ENCODE results near the gene ST6GAL1.

DNA sequence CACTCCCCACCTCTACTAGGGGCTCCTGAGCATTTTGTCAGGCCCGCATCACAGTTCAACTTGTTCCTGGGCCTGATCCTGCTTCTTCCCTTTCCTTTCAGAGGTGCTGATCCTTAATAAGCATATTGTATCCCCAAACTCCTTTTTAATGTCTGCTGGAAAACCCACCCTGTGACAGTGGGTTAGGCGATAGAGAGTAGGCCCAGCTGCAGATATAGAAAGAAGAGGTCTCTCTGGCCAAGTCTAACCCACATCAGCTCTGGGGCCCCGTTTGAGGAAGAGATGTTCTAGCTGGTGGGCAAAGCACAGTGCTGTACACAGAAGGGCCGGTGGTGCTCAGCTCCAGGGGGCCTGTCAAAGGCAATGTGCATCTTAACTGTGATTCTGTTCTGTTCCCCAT, 34.3 kb upstream of the ST6GAL1 start:
- TF ChIP-seq, protein P1, sequence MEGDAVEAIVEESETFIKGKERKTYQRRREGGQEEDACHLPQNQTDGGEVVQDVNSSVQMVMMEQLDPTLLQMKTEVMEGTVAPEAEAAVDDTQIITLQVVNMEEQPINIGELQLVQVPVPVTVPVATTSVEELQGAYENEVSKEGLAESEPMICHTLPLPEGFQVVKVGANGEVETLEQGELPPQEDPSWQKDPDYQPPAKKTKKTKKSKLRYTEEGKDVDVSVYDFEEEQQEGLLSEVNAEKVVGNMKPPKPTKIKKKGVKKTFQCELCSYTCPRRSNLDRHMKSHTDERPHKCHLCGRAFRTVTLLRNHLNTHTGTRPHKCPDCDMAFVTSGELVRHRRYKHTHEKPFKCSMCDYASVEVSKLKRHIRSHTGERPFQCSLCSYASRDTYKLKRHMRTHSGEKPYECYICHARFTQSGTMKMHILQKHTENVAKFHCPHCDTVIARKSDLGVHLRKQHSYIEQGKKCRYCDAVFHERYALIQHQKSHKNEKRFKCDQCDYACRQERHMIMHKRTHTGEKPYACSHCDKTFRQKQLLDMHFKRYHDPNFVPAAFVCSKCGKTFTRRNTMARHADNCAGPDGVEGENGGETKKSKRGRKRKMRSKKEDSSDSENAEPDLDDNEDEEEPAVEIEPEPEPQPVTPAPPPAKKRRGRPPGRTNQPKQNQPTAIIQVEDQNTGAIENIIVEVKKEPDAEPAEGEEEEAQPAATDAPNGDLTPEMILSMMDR (conservative IDR thresholded peaks at IDR 0.05; ENCODE audit: low read depth in 2 of 2), result no peak
- TF ChIP-seq POLR2AphosphoS5 (IDR thresholded peaks at IDR 0.05; ENCODE audit: low read depth) (no peak), EZH2 (IDR thresholded peaks at IDR 0.05; ENCODE audit: low read depth, unreplicated experiment) (no peak), EZH2phosphoT487 (IDR thresholded peaks at IDR 0.05; ENCODE audit: unreplicated experiment) (no peak), JUNB (IDR thresholded peaks at IDR 0.05; ENCODE audit: unreplicated experiment) (no peak), CREB1 (CRISPR knock-in tag; IDR thresholded peaks at IDR 0.05; ENCODE audit: low read depth) (no peak)
- TF ChIP-seq, protein P2, sequence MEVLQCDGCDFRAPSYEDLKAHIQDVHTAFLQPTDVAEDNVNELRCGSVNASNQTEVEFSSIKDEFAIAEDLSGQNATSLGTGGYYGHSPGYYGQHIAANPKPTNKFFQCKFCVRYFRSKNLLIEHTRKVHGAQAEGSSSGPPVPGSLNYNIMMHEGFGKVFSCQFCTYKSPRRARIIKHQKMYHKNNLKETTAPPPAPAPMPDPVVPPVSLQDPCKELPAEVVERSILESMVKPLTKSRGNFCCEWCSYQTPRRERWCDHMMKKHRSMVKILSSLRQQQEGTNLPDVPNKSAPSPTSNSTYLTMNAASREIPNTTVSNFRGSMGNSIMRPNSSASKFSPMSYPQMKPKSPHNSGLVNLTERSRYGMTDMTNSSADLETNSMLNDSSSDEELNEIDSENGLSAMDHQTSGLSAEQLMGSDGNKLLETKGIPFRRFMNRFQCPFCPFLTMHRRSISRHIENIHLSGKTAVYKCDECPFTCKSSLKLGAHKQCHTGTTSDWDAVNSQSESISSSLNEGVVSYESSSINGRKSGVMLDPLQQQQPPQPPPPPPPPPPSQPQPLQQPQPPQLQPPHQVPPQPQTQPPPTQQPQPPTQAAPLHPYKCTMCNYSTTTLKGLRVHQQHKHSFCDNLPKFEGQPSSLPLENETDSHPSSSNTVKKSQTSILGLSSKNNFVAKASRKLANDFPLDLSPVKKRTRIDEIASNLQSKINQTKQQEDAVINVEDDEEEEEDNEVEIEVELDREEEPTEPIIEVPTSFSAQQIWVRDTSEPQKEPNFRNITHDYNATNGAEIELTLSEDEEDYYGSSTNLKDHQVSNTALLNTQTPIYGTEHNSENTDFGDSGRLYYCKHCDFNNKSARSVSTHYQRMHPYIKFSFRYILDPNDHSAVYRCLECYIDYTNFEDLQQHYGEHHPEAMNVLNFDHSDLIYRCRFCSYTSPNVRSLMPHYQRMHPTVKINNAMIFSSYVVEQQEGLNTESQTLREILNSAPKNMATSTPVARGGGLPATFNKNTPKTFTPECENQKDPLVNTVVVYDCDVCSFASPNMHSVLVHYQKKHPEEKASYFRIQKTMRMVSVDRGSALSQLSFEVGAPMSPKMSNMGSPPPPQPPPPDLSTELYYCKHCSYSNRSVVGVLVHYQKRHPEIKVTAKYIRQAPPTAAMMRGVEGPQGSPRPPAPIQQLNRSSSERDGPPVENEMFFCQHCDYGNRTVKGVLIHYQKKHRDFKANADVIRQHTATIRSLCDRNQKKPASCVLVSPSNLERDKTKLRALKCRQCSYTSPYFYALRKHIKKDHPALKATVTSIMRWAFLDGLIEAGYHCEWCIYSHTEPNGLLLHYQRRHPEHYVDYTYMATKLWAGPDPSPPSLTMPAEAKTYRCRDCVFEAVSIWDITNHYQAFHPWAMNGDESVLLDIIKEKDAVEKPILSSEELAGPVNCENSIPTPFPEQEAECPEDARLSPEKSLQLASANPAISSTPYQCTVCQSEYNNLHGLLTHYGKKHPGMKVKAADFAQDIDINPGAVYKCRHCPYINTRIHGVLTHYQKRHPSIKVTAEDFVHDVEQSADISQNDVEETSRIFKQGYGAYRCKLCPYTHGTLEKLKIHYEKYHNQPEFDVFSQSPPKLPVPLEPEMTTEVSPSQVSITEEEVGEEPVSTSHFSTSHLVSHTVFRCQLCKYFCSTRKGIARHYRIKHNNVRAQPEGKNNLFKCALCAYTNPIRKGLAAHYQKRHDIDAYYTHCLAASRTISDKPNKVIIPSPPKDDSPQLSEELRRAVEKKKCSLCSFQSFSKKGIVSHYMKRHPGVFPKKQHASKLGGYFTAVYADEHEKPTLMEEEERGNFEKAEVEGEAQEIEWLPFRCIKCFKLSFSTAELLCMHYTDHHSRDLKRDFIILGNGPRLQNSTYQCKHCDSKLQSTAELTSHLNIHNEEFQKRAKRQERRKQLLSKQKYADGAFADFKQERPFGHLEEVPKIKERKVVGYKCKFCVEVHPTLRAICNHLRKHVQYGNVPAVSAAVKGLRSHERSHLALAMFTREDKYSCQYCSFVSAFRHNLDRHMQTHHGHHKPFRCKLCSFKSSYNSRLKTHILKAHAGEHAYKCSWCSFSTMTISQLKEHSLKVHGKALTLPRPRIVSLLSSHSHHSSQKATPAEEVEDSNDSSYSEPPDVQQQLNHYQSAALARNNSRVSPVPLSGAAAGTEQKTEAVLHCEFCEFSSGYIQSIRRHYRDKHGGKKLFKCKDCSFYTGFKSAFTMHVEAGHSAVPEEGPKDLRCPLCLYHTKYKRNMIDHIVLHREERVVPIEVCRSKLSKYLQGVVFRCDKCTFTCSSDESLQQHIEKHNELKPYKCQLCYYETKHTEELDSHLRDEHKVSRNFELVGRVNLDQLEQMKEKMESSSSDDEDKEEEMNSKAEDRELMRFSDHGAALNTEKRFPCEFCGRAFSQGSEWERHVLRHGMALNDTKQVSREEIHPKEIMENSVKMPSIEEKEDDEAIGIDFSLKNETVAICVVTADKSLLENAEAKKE (CRISPR knock-in tag; IDR thresholded peaks at IDR 0.05), result no peak
- TF ChIP-seq, protein P3, sequence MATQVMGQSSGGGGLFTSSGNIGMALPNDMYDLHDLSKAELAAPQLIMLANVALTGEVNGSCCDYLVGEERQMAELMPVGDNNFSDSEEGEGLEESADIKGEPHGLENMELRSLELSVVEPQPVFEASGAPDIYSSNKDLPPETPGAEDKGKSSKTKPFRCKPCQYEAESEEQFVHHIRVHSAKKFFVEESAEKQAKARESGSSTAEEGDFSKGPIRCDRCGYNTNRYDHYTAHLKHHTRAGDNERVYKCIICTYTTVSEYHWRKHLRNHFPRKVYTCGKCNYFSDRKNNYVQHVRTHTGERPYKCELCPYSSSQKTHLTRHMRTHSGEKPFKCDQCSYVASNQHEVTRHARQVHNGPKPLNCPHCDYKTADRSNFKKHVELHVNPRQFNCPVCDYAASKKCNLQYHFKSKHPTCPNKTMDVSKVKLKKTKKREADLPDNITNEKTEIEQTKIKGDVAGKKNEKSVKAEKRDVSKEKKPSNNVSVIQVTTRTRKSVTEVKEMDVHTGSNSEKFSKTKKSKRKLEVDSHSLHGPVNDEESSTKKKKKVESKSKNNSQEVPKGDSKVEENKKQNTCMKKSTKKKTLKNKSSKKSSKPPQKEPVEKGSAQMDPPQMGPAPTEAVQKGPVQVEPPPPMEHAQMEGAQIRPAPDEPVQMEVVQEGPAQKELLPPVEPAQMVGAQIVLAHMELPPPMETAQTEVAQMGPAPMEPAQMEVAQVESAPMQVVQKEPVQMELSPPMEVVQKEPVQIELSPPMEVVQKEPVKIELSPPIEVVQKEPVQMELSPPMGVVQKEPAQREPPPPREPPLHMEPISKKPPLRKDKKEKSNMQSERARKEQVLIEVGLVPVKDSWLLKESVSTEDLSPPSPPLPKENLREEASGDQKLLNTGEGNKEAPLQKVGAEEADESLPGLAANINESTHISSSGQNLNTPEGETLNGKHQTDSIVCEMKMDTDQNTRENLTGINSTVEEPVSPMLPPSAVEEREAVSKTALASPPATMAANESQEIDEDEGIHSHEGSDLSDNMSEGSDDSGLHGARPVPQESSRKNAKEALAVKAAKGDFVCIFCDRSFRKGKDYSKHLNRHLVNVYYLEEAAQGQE (IDR thresholded peaks at IDR 0.05; ENCODE audit: unreplicated experiment), result no peak
